GM21786 (cell line): ENCODE results near the gene LDB3.

ENCODE experiments used
- ATAC-seq: cut with Tn5 transposase; IDR thresholded peaks from one replicate; pipeline ENCODE4 v1.9.1; 2021; ENCODE audit not compliant: unreplicated experiment

The LDB3 gene

GRCh38 chr10:86757113-86757972, 89.0 kb downstream of the LDB3 start:
- no peak for ATAC-seq

- no peak for ATAC-seq
These were observed 90.1 kb downstream of the LDB3 start for GRCh38 chr10:86758189-86759072.

DNA sequence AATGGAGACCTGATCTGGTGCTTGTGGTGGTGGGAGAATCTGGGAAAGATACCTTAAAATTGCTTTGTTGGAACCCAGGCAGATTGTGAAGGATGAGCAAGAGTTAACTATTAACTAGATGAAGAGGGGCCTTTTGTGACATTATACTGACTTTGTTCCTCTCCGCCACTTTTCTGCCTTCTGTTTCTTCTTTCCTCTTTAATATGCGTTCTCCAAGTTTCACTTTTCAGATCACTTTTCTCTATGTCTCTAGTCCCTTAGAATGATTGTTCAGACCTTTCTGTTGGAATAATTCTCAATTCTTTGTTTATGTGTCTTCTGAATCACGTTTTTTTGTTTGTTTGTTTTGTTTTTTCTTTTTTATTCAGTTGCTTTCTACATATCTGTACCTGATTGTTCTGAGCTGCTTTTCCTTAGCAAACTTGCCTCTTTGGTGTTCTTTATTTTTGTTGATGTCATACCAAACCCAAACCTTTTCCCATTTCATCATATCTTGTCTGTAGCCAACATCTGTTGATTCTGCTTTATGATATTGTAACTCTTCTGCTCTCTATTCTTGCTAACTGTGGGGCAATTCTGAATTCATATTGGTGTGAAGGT, 90.9 kb downstream of the LDB3 start:
- no peak for ATAC-seq

GRCh38 chr10:86763404-86763803, 95.1 kb downstream of the LDB3 start:
- no peak for ATAC-seq

- no peak for ATAC-seq
These were observed 97.2 kb downstream of the LDB3 start for GRCh38 chr10:86765548-86765947.

- ATAC-seq: no peak
These were observed 100.2 kb downstream of the LDB3 start for GRCh38 chr10:86768412-86769062.

DNA sequence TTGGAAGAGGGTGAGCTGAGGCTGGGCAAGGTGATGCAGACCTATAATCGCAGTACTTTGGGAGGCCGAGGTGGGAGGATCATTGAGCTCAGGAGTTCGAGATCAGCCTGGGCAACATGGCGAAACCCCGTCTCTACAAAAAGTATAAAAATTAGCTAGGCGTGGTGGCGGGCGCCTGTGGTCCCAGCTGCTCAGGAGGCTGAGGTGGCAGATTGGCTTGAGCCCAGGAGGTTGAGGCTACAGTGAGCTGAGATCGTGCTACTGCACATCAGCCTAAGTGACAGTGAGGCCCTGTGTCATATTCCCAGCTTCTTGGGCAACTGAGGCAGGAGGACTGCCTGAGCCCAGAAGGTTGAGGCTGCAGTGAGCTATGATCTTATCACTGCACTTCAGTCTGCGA, 101.7 kb downstream of the LDB3 start:
- no peak for ATAC-seq

- ATAC-seq: no peak
These were observed 102.2 kb downstream of the LDB3 start for GRCh38 chr10:86770412-86770960.

DNA sequence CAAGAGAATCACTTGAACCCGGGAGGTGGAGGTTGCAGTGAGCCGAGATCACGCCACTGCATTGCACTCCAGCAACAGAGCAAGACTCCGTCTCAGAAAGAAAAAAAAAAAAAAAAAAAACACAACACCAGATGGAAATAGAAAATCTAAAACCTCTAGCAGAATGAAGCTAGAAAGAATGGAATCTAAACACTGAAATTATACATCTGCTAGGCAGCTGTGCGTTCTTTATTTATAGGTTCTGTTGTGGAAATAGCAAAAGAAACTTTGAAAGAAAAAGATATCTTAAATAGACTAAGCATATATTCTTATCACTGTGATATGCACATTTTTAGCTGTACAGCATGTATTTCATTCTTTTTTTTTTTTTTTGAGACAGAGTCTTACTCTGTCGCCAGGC, 105.2 kb downstream of the LDB3 start:
- ATAC-seq: no peak

- ATAC-seq: peak; percentile 77
These were observed 107.0 kb downstream of the LDB3 start for GRCh38 chr10:86775056-86775869.

GRCh38 chr10:86775870-86776180, 107.5 kb downstream of the LDB3 start:
- no peak for ATAC-seq

DNA sequence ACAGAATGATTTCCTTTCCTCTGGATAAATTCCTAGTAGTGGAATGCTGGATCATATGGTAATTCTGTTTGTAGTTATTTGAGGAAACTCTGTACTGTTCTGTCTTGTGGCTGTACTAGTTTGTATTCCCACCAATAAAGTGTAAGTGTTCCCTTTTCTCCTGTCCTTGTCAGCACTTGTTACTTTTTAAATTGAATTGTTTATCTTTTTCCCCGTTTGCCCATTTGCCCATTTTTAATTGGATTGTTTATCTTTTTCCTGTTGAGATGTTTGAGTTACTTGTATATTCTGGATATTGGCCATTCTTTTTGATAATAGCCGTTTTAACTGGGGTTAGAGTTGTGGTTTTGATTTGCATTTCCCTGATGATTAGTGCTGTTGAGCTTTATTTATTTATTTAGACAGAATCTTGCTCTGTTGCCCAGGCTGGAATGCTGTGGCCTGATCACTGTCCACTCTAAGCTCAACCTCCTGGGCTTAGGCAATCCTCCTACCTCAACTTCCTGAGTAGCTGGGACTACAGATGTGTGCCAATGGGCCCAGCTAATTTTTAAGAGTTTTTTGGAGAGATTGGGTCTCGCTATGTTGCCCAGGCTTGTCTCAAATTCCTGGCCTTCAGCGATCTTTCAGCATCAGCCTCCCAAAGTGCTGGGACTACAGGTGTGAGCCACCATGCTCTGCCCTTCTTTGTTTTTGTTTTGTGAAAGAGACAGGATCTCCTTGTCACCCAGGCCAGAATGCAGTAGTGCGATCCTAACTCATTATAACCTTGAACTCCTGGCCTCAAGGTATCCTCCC, 111.1 kb downstream of the LDB3 start:
- no peak for ATAC-seq

DNA sequence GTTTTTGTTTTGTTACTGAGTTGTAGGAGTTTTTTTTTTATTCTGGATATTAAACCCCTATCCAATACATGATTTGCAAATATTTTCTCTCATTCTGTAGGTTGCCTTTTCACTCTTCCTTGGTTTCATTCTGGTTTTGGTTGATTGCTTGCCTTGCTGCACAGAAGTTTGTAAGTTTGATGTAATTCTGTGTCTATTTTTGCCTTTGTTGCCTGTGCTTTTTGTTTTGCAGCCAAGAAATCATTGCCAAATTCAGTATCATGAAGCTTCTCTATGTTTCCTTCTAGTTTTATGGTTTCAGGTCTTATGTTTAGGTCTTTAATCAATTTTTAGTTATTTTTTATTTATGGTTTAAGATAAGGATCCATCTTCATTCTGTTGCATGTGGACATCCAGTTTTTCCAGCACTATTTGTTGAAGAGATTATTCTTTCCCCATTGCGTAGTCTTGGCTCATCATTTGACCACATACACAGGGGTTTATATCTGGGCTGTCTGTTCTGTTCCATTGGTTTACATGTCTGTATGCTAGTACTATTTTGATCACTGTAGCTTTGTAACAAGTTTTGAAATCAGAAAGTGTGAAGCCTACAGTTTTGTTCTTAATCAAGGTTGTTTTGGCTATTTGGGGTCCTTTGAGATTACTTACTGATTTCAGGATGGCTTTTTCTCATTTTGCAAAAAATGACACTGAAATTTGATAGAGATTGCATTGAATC, 114.5 kb downstream of the LDB3 start:
- ATAC-seq: peak; percentile 86

DNA sequence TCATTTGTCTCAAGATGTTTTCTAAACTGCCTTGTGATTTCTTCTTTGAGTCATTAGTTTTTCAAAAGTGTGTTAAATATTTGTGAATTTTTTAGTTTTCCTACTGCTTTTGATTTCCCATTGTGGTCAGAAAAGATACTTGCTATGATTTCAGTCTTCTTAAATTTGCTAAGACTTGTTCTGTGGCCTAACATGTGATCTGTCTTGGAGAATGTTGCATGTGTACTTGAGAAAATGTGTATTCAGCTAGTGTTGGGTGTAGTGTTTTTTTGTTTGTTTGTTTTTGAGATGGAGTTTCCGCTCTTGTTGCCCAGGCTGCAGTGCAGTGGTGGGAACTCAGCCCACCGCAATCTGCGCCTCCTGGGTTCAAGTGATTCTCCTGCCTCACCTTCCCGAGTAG, 116.7 kb downstream of the LDB3 start:
- ATAC-seq: no peak
